IPS DF 4.7 (cell line): ENCODE results near the gene USP40.

Source experiments
- DNase-seq: peaks from one replicate; pipeline ENCODE4 v3.0.0-alpha.2; 2013; ENCODE audit warnings: low spot score; ENCODE audit errors: extremely low read depth

The USP40 gene

DNA sequence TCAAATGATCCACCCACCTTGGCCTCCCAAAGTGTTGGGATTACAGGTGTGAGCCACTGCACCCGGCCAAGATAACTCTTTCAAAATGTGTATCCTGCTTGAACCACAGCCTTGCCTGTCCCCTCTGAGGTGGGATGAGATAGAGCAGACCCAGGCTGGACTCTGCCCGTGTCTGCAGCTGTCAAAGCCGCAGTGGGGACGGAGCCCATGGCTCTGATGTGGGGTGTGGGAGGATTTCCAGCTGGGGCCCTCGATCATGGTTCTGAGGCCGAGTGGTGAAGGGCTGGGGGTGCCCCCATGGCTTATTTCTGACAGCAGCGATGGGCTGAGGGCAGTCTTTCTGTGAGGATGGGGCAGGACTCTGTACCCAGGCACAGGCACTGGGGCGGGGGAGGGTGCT lies 107.8 kb downstream of the USP40 start:
- DNase-seq: no peak

DNA sequence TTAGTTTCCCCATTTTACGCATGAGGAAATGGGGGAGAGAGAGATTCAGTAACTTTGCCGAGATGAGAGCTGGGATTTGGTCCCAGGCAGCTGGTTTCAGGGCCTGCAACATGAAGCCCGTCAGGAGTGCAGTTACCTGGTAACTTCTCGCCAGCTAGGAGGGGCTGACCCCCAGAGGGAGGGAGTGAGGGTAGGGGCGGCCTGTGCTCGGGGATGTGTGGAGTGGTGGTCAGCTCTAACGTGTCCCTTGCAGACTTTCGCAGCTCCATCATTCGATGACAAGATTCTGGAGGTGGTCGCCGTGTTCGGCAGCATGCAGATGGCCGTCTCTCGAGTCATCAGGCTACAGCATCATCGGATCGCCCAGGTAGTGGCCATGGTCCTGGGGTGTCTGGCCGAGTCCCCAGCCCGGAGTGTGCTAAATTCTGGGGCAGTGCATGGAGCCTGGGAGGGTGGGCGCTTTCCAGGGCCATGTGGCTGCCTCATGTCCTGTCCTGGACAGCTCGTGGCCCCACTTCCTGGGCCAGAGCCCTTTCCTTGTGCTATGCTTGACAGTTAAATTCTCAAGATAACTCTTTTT lies 108.5 kb downstream of the USP40 start:
- DNase-seq: no peak

DNA sequence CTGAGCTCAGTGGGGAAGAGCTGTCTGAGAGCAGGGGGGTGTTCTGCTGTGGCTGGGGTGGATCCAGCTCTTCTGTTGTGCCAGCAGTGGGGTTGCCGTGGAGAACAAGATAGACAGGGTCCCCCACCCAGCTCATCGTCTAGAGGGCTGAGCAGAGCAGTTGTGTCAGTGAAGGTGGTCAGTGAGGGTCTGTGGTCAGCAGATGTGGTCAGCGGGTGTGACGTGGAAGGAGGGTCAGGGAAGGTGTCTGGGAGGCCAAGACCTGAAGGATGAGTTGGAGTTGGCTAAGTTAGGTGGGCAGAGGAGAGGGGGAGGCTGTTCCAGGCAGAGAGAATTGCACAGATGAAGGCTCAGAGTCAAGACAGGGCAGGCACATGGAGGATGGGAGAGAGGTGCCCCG lies 109.2 kb downstream of the USP40 start:
- no peak for DNase-seq

DNA sequence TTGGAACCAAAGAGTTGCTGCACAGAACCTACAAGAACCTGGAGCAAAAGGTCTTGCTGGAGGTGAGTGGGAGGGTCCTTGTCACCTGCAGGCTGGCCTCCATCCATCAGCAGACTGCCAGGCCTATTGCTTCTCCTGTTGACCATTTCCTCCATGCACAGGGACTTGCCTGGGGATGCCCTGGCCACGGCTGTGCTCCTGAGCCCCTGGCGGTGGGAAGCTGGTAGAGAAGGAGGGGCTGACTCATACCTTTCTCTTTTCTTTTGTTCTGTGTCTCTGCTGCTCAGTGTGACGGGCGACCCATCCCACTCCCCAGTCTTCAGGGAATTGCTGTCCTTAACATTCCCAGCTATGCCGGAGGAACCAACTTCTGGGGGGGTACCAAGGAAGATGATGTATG lies 109.6 kb downstream of the USP40 start:
- no peak for DNase-seq

DNA sequence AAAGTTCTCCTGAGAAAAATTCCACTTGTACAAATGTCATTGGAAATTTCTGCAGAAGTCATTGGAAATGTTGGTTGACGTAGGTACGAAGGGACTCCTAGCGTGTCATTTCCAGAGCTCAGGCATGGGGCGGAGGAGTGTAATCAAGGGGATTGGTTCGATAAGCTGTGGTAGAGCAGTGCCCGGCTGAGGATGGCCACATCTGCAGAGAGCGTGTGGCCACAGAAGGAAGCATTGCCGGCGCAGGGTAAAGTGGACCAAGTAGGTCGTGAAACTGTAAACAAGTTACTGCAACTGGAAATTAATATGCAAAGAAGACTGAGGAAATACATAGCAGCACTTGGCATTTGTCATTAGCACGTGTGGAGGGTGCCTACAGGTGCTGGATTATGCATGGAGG lies 110.5 kb downstream of the USP40 start:
- DNase-seq: no peak

DNA sequence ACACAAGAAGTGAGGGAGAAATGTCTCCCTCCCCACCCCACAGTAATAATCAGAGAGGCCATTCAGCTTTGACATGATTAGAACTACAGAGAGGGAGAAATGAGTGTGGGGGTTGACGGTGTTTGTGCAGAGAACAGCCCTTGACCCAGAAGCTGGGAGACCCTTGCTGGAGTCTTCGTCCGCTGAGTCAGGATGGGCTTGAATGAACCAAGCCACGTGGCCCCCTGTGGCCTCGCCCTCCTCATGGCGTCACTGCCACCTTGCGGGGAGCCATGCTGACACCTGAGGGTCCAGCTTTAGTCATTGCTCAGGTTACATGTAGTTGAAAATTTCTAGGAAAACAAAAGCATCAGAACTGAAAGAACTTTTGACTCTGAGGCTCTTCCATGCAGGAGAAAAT lies 111.1 kb downstream of the USP40 start:
- DNase-seq: no peak

DNA sequence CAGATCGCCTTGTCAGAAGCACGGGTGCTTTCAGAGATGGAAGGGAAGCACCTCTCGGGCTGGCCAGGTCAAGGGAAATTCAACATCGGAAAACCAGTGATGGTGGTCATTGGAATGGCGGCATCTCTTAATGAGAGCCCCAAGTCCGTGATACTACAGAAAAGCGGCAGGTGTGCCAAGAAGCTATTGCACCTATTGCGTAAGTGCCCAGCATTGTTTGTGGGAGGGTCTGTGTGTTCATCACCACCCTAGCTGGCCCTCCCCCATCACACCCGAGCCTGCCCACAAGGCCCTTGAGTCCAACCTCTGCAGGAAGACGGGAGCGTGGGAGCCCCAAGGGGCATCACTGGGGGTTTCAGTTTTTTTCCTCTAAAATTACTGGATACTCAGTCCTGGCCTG lies 111.6 kb downstream of the USP40 start:
- no peak for DNase-seq

DNA sequence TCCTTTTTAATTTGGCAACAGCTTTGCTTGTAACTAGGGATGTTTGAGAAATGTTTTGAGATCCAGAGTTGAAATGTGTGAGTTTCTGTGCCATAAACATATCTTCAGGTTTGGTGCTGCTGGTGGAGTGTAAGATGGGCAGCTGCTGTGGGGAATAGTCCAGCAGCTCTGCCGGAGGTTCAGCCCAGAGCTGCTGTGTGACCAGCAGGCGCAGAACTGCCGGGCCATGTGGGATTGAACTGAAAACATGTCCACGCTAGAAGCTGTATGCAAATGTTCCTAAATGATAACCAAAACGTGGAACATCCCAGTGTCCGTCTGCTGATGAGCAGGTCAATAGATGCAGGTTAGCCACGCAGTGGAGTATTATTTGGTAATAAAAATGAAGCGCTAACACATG lies 112.7 kb downstream of the USP40 start:
- DNase-seq: no peak

DNA sequence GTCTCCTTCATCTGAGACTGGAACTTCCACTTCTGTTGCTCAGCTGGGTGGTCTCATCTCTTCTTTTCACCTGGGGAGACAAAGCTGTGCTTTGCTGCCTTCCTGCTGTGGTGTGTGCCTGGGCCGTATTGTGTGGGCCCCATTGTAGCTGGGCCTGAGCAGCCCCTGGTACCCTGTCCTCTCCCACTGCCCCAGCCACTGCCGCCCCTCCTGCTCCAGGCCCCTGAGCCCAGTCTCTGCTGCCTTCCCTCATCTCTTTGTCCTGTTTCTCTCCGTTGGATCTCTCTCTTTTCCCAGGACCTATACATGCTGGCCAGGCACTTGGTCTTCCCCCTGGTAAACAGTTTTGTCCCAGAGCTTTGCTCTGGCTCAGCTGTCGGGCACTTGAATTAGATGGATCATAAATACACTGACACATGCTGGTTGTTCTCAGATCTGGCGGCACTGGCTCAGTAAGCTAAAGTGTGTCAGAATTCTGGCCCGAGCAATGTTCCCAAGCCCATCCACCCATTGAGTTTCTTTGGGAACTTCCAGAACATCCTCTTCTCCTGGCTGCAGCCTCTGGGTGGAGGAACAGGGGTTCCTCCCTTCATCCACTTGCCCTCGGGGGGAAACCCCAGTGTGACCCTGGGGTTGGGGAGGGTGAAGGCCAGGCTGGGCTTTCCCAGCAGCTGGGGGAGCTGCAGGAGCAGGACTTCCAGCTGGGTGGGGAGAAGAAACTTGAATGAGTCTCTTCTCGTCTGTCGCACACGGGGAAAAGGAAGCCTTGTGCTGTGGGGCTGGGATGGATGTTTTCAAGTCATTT lies 113.3 kb downstream of the USP40 start:
- DNase-seq: no peak

DNA sequence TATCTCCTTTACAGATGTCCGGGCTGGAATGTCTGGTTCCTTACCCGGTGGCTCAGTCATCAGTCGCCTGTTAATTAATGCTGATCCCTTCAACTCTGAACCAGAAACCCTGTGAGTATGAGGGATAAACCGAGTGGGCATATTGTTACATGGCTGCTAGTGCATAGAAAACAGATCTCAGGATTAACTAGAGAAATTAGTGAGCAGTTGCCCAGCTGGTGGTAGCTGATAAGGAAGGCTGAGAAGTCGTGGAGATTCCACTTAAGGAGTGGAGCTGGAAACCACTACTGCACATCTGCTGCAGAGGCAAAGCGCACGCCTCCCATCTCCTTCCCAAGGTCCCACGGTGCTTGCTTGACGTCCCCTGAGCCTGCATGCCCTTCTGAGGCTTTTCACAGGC lies 114.6 kb downstream of the USP40 start:
- DNase-seq: no peak

DNA sequence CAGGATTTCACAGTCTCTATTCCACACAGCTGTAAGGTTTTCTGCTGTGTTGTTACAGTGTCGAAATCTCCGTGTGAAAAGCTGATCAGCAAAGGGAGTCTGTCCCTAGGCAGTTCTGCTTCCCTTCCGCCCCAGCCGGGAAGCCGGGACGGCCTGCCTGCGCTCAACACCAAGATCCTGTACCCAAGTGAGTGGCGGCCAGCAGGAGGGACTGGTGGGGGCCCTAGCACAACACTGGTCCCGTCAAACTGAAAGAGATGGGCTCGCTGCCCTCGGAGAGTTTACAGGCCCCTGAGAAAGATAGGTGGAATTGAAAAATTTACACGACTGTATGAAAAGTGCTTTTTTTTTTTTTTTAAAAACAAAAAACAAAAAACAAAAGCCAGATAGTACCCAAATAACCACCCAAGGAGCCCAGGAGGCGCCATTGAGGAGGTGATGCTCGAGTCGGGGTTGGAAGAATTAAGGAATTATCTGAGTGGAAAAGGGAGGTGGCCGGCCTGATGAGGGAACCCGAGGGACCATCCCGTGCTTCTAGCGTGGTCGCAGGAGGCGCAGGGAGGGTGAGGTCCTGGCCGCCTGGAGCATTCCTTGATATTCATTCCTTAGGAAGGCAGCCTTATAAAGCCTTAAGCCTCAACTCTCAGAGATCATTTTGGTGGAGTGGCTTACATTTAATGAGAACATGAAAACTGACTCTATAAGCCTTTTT lies 115.6 kb downstream of the USP40 start:
- no peak for DNase-seq

DNA sequence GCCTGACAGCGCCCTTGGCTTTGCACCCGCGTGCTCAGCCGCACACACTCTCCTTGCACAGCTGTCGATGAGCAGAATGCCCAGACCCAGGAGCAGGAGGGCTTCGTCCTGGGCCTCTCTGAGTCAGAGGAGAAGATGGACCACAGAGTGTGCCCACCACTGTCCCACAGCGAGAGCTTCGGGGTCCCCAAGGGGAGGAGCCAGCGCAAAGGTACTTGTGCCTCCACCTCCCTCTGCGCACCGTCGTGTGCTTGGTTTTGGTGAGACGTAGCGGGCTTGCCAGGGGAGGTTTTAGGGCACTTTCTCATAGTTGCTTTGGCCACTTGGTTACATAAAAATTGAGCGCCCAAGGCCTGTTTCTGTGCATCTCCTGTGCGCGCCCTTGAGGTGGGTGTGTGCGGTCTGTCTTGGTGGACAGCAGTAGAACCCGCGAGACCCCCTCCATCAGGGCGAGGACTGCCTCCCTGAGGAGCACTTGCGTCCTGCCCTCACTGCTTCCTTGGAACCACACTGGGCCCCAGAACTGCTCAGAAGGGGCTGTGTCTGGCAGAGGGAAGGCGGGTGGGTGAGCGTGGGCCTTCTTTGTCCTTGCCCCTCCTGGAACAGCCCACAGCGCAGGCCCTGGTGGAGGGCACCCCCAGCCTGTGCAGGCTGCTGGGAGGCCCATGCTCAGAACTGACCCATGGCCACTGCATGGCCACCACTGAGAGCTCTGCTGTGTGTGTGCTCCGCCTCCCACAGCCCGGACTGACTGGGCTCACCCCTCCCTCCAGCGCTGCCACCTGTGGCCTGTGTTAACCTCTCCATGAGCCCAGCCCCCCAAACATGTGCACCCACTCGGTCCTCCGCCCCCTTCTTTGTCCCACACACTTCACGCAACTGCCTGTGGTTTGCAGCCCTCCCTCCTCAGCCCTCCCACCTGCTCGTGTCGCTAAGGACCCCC lies 116.4 kb downstream of the USP40 start:
- no peak for DNase-seq

DNA sequence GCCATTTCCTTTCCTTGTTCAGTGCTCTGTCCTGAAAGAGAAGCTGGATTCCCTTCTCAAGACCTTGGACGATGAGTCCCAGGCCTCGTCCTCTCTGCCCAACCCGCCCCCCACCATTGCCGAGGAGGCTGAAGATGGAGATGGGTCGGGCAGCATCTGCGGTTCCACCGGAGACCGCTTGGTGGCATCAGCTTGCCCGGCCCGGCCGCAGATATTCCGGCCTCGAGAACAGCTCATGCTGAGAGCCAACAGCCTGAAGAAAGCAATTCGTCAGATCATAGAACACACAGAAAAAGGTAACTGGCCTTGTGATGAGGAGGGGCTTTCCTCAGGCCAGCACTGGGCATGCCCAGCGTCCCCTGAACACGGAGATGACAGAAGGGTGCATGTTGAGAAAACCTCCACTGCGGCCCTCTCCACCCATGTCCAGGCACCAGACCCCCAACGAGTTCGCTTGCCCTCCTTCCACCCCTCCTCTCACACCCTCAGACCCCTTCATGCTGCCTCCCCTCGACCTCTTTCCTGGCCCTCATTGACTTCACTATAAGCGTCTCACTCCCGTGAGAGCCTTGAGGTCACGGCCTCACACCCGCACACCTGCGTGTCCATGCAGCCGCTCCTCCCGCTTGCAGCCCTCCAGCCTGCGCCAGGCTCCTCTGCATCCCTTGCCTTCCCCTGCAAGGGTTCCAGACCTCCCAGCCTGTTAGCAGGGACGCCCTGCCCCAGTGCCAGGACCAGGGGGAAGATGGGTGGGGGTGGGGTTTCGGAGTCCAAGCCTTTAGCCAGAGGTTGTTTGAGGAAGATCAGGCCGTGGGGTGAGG lies 117.3 kb downstream of the USP40 start:
- DNase-seq: no peak

DNA sequence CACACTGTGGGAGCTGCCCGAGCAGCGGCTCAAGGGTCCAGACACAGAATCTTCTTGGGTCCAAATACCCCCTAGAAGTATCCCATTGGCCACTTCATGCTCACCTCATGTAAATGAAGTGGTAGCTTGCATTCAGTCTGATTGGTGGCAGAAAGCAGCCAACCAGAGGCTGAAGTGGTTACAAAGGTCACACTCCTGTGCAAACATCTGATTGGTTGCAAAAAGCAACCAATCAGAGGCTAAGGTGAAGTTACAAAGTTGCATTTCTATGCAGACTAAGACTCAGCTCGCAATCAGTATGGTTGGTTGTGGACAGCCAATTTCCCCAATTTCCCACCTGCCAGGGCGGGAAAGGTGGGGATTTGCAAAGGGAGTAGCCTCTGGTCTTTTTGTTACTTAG lies 118.0 kb downstream of the USP40 start:
- DNase-seq: no peak

DNA sequence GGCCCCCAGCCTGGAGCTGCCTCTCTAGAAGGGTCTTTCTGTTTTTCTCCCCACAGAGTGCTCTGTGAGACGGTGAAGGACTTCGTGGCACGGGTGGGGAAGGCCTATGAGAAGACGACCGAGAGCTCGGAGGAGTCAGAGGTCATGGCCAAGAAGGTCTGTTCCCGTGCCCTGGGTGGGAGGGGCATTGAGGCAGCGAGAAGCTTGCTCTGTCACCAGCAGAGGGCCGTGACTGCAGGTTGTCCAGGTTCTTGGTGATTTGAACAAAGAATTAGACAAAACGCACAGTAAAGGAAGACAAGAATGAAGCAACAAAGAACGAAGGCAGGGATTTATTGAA lies 118.4 kb downstream of the USP40 start:
- DNase-seq: no peak

DNA sequence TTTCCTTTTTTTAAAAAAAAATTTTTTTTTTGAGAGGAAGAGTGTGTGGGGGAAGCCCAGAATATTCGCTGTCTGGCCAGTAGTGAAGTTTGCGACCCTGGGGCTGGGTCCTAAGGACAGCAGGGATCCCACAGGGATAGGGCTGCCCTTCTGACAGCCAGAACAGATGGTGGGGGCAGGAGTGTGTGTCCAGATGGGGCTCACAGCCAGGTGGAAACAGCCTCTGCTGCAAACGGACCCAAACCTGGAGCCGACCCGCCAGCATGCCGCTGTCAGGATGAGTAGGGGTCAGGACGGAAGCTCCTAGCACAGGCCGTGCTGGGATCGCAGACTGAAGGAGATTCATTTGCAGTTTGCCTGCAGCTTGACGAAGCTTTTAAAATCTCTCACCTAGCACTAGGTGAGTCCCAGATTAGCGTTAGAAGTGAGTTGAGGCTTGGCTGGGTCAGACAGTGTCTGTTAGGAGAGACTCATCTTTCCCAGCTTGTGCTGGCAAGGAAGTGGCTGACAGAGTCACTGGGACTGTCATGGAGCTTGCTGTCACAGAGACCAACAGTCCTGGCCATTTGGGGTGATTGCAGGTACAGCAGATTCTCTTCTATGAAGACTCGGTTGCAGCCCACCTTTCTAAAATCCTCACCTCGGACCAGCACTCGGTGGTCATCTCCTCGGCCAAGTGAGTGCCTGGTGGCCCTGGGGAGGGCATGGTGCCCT lies 118.9 kb downstream of the USP40 start:
- no peak for DNase-seq

DNA sequence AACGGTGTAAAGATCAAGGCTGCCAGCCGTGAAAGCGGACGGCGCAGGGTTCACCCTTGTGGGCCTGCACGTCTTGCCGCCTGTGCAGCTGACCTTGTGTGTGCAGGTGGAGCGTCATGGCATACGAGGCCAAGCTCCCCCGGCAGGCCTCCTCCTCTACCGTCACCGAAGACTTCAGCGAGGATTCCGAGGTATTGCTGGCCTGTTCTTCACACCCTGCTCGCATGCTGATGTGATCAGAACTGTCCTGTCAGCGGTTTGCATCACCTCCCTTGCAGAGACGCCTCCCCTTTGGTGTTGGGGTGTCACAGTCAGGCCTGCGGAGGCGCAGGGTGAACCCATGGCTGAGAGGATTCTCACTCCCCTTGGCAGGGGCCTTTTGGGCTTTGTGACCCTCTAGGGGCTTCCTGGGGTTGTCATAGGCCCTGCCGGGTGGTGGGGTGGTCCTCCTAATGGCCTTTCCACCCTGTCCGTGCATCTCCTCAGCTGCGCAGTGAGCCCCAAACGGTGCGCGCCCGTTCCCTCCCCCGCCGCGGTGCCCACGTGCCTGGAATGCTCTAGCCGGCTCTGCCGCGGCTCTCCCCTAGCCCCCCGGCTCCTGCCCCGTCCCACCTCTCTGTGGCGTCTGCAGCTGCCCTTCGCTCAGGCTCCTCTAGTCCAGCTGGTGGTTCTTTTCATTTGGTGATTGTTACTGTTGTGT lies 119.8 kb downstream of the USP40 start:
- no peak for DNase-seq

DNA sequence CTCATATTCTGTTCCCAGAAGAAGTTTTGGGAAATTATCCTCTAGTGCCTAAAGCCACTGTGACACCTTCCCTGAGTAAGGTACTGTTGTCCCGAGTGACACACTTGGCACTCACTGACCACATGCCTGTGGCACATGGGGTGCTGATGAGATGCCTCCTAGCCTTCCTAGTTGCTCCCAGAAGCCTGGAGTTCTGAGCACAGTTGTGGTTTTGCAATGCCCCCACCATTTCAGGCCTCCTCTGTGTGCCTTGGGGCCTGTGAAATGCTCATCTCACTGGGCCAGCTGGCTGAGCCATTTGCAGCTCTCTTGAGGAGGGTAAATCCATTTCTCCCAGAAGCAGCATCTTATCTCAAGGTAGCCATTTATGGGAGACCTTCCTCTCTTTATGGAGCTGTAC lies 120.5 kb downstream of the USP40 start:
- DNase-seq: no peak

DNA sequence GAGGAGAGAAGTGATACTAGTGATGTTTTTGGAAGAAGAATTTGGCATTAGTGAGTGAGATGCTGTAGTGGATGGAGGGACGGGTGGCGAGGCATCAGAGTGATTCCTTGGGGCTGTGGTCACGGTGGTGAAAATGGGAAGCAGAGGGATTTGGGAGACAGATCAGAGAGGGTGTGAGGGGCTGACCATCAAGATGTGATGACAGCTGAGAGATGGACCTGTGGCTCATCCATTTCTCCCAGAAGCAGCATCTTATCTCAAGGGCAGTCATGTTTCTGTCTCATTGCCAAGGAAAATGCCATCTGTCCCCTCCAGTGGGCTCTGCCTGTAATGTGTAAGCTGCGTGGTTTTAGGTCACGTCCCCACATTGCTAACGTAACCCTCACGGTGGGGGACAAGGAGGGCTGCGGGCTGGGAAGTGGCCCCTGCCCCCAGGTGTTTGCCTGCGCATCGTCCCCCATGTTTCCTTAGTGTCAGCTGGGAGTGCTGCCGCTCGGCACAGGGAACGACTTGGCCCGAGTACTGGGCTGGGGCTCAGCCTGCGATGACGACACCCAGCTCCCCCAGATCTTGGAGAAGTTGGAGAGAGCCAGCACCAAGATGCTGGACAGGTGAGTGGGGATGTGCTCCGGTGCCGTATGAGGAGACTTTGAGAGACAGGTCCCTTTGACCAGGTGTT lies 121.3 kb downstream of the USP40 start:
- no peak for DNase-seq
